NCI-H446 treated with DMSO at 0.1 percent for 48 hours (cell line): ENCODE measurements around the gene LRRC34.

Source experiments
- DNase-seq: peaks from one replicate; lab custom pipeline; 2025; lab: John Stamatoyannopoulos, UW

The LRRC34 gene

GRCh38 chr3:169813757-169814517, 1.2 kb upstream of the LRRC34 start:
- no peak for DNase-seq

- DNase-seq, result no peak
These were observed 574 bp upstream of the LRRC34 start for GRCh38 chr3:169813278-169813677.

- DNase-seq, result no peak
These were observed 923 bp downstream of the LRRC34 start for GRCh38 chr3:169811631-169812331.

- no peak for DNase-seq
These were observed 3.4 kb downstream of the LRRC34 start for GRCh38 chr3:169809230-169809795.

GRCh38 chr3:169804681-169805080, 8.0 kb downstream of the LRRC34 start:
- no peak for DNase-seq

- DNase-seq, result no peak
These were observed 20.3 kb downstream of the LRRC34 start for GRCh38 chr3:169792359-169792758.

- DNase-seq, result no peak
These were observed 21.8 kb downstream of the LRRC34 start for GRCh38 chr3:169790687-169791429.

- DNase-seq, result no peak
These were observed 22.5 kb downstream of the LRRC34 start for GRCh38 chr3:169790219-169790618.

- no peak for DNase-seq
These were observed 24.9 kb downstream of the LRRC34 start for GRCh38 chr3:169787791-169788190.

- DNase-seq, result no peak
These were observed 25.6 kb downstream of the LRRC34 start for GRCh38 chr3:169787120-169787519.

- DNase-seq, result no peak
These were observed 31.4 kb downstream of the LRRC34 start for GRCh38 chr3:169781209-169781855.

GRCh38 chr3:169780742-169781141, 32.0 kb downstream of the LRRC34 start:
- DNase-seq, result no peak

GRCh38 chr3:169777822-169778221, 34.9 kb downstream of the LRRC34 start:
- DNase-seq, result no peak

- no peak for DNase-seq
These were observed 38.5 kb downstream of the LRRC34 start for GRCh38 chr3:169774186-169774585.

GRCh38 chr3:169772897-169773816, 39.5 kb downstream of the LRRC34 start, which contains the start of gene MYNN:
TSS of gene MYNN (plus strand) at chr3:169773396. CDS start at chr3:169774296, 900 bp downstream.
- peak; percentile 85 for DNase-seq

- peak; percentile 80 for DNase-seq
These were observed 40.3 kb downstream of the LRRC34 start for GRCh38 chr3:169772305-169772896.

GRCh38 chr3:169771497-169772304, 41.0 kb downstream of the LRRC34 start:
- peak; percentile 88 for DNase-seq

- peak; percentile 40 for DNase-seq
These were observed 43.2 kb downstream of the LRRC34 start, which contains the start of gene ACTRT3 for GRCh38 chr3:169769287-169770181. TSS of gene ACTRT3 (minus strand) at chr3:169769561. CDS start at chr3:169769520, 41 bp downstream.
